ENCODE results near the gene ASIC3.

Gene ASIC3

DNA sequence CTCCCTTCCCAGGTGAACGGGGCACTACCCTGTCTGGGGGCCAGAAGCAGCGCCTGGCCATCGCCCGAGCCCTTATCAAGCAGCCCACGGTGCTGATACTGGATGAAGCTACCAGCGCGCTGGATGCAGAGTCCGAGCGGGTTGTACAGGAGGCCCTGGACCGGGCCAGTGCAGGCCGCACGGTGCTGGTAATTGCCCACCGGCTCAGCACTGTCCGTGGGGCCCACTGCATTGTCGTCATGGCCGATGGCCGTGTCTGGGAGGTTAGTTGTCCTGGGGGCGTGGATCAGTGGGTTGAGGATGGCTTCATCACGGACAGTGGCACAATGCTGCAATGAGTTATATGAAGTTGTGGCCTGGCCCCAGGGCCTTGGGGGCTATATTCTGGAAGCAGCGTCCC lies 4.4 kb upstream of the ASIC3 start:
- Histone ChIP-seq H3K4me1 (ENCODE audit: low read length) (no peaks in the 10 kb centered on the region), H3K27me3 (replicated peaks; ENCODE audit: insufficient read depth, low read length) (no peaks in the 10 kb centered on the region), H3K79me2 (ENCODE audit: low read length) (no peaks in the 10 kb centered on the region), H3K27ac (ENCODE audit: low read length) (no peak overlapping the region), H2AFZ (ENCODE audit: low read length) (no peak overlapping the region), H3K9me2 (replicated peaks; ENCODE audit: insufficient read depth, low read length) (no peaks in the 10 kb centered on the region), H4K20me1 (ENCODE audit: insufficient read depth, low read length) (no peaks in the 10 kb centered on the region), H3K36me3 (replicated peaks; ENCODE audit: insufficient read depth, low read length) (no peaks in the 10 kb centered on the region), H3K9me3 (replicated peaks; ENCODE audit: insufficient read depth, low read length) (no peaks in the 10 kb centered on the region), H3K4me3 (ENCODE audit: low read length) (no peak overlapping the region), H3K4me2 (ENCODE audit: low read depth, low read length) (no peak overlapping the region), H3F3A (ENCODE audit: insufficient read depth, low read length) (no peaks in the 10 kb centered on the region), H3K9ac (ENCODE audit: low read length) (no peak overlapping the region)
- no peak for TF ChIP-seq EZH2phosphoT487 (IDR thresholded peaks at IDR 0.05; ENCODE audit: low read length)
- no peak for TF ChIP-seq EZH2 (optimal IDR thresholded peaks at IDR 0.05; ENCODE audit: low read depth, low read length)
- TF ChIP-seq, protein P1, sequence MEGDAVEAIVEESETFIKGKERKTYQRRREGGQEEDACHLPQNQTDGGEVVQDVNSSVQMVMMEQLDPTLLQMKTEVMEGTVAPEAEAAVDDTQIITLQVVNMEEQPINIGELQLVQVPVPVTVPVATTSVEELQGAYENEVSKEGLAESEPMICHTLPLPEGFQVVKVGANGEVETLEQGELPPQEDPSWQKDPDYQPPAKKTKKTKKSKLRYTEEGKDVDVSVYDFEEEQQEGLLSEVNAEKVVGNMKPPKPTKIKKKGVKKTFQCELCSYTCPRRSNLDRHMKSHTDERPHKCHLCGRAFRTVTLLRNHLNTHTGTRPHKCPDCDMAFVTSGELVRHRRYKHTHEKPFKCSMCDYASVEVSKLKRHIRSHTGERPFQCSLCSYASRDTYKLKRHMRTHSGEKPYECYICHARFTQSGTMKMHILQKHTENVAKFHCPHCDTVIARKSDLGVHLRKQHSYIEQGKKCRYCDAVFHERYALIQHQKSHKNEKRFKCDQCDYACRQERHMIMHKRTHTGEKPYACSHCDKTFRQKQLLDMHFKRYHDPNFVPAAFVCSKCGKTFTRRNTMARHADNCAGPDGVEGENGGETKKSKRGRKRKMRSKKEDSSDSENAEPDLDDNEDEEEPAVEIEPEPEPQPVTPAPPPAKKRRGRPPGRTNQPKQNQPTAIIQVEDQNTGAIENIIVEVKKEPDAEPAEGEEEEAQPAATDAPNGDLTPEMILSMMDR (IDR thresholded peaks at IDR 0.05; ENCODE audit: low read length), result no peak
- DNase-seq, result no peak

DNA sequence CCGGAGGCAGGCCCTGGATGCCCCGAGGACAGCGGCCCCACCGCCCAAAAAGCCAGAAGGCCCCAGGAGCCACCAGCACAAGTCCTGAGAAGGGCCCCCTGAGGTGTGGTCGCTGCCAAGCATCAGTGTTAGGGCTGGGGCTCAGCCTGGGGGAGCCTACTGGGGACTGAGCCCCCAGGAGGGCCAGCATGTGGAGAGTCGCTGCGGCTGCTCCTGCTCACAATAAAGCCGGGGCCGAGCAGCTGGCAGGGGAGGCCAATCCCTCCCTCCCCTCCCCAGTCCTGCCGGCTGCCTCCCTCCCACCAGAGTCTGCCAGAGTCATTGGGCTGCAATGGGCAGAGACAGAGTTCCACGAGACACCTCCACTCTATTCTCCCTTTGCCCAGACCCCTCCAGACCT lies 3.1 kb upstream of the ASIC3 start:
- H3F3A ChIP-seq (ENCODE audit: insufficient read depth, low read length), result no peaks in the 10 kb centered on the region
- H3K4me3 ChIP-seq (ENCODE audit: low read length), result no peak overlapping the region
- no peaks in the 10 kb centered on the region for H3K79me2 ChIP-seq (ENCODE audit: low read length)
- no peak for TF ChIP-seq EZH2 (optimal IDR thresholded peaks at IDR 0.05; ENCODE audit: low read depth, low read length)
- no peak for TF ChIP-seq EZH2phosphoT487 (IDR thresholded peaks at IDR 0.05; ENCODE audit: low read length)
- TF ChIP-seq, protein P1 (IDR thresholded peaks at IDR 0.05; ENCODE audit: low read length), result no peak
- H3K36me3 ChIP-seq (replicated peaks; ENCODE audit: insufficient read depth, low read length), result no peaks in the 10 kb centered on the region
- H3K4me1 ChIP-seq (ENCODE audit: low read length), result no peaks in the 10 kb centered on the region
- H4K20me1 ChIP-seq (ENCODE audit: insufficient read depth, low read length), result no peaks in the 10 kb centered on the region
- no peak overlapping the region for H3K27ac ChIP-seq (ENCODE audit: low read length)
- no peak for DNase-seq
- no peak overlapping the region for H3K9ac ChIP-seq (ENCODE audit: low read length)
- no peak overlapping the region for H2AFZ ChIP-seq (ENCODE audit: low read length)
- H3K4me2 ChIP-seq (ENCODE audit: low read depth, low read length), result no peak overlapping the region
- no peaks in the 10 kb centered on the region for H3K9me2 ChIP-seq (replicated peaks; ENCODE audit: insufficient read depth, low read length)
- peaks cover 8% of the 10 kb centered on the region for H3K27me3 ChIP-seq (replicated peaks; ENCODE audit: insufficient read depth, low read length)
- H3K9me3 ChIP-seq (replicated peaks; ENCODE audit: insufficient read depth, low read length), result no peaks in the 10 kb centered on the region

DNA sequence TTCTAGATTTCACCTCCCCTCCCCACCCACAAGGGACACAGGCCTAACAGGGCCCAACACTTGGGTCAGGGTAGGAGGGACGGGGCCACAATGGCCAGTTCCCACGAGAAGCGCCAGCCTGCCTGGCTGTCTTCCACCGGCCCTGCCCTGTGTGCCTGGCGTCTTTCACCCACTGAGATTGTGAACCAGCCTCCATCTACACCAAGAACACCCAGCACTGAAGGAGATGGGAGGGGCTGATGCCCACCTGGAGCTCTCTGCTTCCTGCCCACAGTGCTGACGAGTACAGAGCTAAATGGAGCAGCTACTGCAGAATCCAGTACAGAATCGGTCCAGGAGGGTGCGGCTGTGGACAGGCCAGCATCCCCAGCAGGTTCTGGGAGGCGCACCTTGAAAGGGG lies 2.4 kb upstream of the ASIC3 start:
- no peak for TF ChIP-seq EZH2phosphoT487 (IDR thresholded peaks at IDR 0.05; ENCODE audit: low read length)
- TF ChIP-seq, protein P1 (IDR thresholded peaks at IDR 0.05; ENCODE audit: low read length), result no peak
- no peak for TF ChIP-seq EZH2 (optimal IDR thresholded peaks at IDR 0.05; ENCODE audit: low read depth, low read length)
- H3K9me3 ChIP-seq (replicated peaks; ENCODE audit: insufficient read depth, low read length), result no peaks in the 10 kb centered on the region
- H3K4me3 ChIP-seq (ENCODE audit: low read length), result no peak overlapping the region
- H4K20me1 ChIP-seq (ENCODE audit: insufficient read depth, low read length), result no peaks in the 10 kb centered on the region
- H2AFZ ChIP-seq (ENCODE audit: low read length), result no peak overlapping the region
- peaks cover 15% of the 10 kb centered on the region for H3K27me3 ChIP-seq (replicated peaks; ENCODE audit: insufficient read depth, low read length)
- DNase-seq, result no peak
- H3K36me3 ChIP-seq (replicated peaks; ENCODE audit: insufficient read depth, low read length), result no peaks in the 10 kb centered on the region
- H3K27ac ChIP-seq (ENCODE audit: low read length), result no peak overlapping the region
- H3K9ac ChIP-seq (ENCODE audit: low read length), result no peak overlapping the region
- no peaks in the 10 kb centered on the region for H3K79me2 ChIP-seq (ENCODE audit: low read length)
- H3K9me2 ChIP-seq (replicated peaks; ENCODE audit: insufficient read depth, low read length), result no peaks in the 10 kb centered on the region
- H3K4me1 ChIP-seq (ENCODE audit: low read length), result no peaks in the 10 kb centered on the region
- no peaks in the 10 kb centered on the region for H3F3A ChIP-seq (ENCODE audit: insufficient read depth, low read length)
- H3K4me2 ChIP-seq (ENCODE audit: low read depth, low read length), result no peak overlapping the region

Data from MM.1S (cell line).